Endothelial cell (in vitro differentiated cells): ENCODE measurements around the gene KCTD2. TPM values are rescaled to one million over a fixed set of nuclear protein-coding genes. Genes with fewer than 3 reads are reported as not detected.
"Not testable (repeated sequence)": the region's sequence is repeated elsewhere in the genome, so short reads cannot be mapped to it uniquely, and the experiment has no call there.

ENCODE experiments used
- DNase-seq: peaks from one replicate; pipeline ENCODE4 v3.0.0; 2021; ENCODE audit warnings: low spot score
- H3K27ac Mint-ChIP-seq: one replicate; pipeline ENCODE4 v1.8.0; 2021; ENCODE audit warnings: mixed read lengths, inconsistent platforms; ENCODE audit not compliant: unreplicated experiment
- H3K27me3 Mint-ChIP-seq: one replicate; pipeline ENCODE4 v1.8.0; 2021; ENCODE audit warnings: mild to moderate bottlenecking, moderate library complexity, mixed read lengths, inconsistent platforms; ENCODE audit not compliant: unreplicated experiment
- H3K36me3 Mint-ChIP-seq: one replicate; pipeline ENCODE4 v1.8.0; 2021; ENCODE audit warnings: mild to moderate bottlenecking, low read depth, mixed read lengths, inconsistent platforms; ENCODE audit not compliant: unreplicated experiment
- H3K4me1 Mint-ChIP-seq: one replicate; pipeline ENCODE4 v1.8.0; 2021; ENCODE audit warnings: mild to moderate bottlenecking, mixed read lengths, inconsistent platforms; ENCODE audit not compliant: unreplicated experiment
- H3K4me3 Mint-ChIP-seq: one replicate; pipeline ENCODE4 v1.8.0; 2021; ENCODE audit warnings: mild to moderate bottlenecking, mixed read lengths, inconsistent platforms; ENCODE audit not compliant: unreplicated experiment
- H3K9me3 Mint-ChIP-seq: one replicate; pipeline ENCODE4 v1.8.0; 2021; ENCODE audit warnings: mixed read lengths, inconsistent platforms; ENCODE audit not compliant: unreplicated experiment
- total RNA-seq: library from RNA; stranded (reverse); fragmentation: NEBNext Ultra II Directional; extraction: Animal tissue kit (Norgen Biotek cat#: 25700); gene quantifications from one replicate; pipeline ENCODE4 v1.2.1, GENCODE V29; 2021; ENCODE audit not compliant: unreplicated experiment
- TF ChIP-seq, protein P1 (sequence below): fragments of 200-600 bp; sonication (generic); IDR thresholded peaks from one replicate; pipeline ENCODE4 v1.5.0; 2021; ENCODE audit warnings: antibody characterized with exemption; ENCODE audit not compliant: unreplicated experiment

The KCTD2 gene
- total RNA-seq, 1 donor from 2014 or later, result 33.5 TPM

DNA sequence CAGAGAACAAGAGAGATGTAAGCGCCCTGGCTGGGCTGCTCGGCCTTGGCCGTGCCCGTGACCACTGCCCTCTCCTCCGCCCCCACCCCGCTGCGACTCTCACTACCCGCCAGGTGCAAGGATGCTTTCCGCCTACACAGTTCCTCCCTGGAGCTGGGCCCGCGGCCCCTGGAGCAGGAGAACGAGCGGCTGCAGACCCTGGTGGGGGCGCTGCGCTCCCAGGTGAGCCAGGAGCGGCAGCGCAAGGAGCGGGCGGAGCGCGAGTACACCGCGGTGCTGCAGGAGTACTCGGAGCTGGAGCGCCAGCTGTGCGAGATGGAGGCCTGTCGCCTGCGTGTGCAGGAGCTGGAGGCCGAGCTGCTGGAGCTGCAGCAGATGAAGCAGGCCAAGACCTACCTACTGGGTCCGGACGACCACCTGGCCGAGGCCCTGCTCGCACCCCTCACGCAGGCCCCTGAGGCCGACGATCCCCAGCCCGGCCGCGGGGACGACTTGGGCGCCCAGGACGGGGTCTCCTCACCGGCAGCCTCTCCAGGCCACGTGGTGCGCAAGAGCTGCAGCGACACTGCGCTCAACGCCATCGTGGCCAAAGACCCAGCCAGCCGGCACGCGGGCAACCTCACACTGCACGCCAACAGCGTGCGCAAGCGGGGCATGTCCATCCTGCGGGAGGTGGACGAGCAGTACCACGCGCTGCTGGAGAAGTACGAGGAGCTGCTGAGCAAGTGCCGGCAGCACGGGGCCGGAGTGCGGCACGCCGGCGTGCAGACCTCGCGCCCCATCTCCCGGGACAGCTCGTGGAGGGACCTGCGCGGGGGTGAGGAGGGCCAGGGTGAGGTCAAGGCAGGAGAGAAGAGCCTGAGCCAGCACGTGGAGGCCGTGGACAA is 43.7 kb upstream of the KCTD2 start:
- no peak for DNase-seq

DNA sequence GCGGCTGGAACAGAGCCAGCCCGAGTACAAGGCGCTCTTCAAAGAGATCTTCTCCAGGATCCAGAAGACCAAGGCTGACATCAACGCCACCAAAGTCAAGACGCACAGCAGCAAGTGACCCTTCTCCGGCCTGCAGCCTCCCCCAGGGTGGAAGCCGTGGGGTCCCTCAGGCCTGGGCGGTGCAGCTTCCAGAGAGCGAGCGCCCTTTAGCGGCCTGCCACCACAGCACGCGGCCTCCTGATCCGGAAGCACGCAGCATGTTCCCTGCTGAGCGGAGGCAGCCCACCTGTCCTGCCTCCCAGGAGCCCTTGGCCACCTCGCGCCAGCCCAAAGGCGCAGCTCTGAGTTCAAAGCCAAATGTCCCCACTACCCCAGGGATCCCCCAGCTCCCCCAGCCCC is 43.1 kb upstream of the KCTD2 start:
- Mint-ChIP-seq H3K36me3 (peaks cover 25% of the 10 kb centered on the region), H3K27ac (no peak overlapping the region), H3K9me3 (no peaks in the 10 kb centered on the region), H3K27me3 (no peaks in the 10 kb centered on the region), H3K4me1 (no peaks in the 10 kb centered on the region), H3K4me3 (no peak overlapping the region)
- DNase-seq, result no peak
- TF ChIP-seq, protein P1, sequence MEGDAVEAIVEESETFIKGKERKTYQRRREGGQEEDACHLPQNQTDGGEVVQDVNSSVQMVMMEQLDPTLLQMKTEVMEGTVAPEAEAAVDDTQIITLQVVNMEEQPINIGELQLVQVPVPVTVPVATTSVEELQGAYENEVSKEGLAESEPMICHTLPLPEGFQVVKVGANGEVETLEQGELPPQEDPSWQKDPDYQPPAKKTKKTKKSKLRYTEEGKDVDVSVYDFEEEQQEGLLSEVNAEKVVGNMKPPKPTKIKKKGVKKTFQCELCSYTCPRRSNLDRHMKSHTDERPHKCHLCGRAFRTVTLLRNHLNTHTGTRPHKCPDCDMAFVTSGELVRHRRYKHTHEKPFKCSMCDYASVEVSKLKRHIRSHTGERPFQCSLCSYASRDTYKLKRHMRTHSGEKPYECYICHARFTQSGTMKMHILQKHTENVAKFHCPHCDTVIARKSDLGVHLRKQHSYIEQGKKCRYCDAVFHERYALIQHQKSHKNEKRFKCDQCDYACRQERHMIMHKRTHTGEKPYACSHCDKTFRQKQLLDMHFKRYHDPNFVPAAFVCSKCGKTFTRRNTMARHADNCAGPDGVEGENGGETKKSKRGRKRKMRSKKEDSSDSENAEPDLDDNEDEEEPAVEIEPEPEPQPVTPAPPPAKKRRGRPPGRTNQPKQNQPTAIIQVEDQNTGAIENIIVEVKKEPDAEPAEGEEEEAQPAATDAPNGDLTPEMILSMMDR, result no peak

More for the DNA sequence above, 43.7 kb upstream of the KCTD2 start:
- peaks cover 25% of the 10 kb centered on the region for H3K36me3 Mint-ChIP-seq
- peaks cover 6% of the 10 kb centered on the region for H3K4me1 Mint-ChIP-seq
- no peak overlapping the region for H3K27ac Mint-ChIP-seq
- TF ChIP-seq, protein P1, result no peak
- H3K4me3 Mint-ChIP-seq, result no peak overlapping the region
- H3K27me3 Mint-ChIP-seq, result no peaks in the 10 kb centered on the region
- H3K9me3 Mint-ChIP-seq, result no peaks in the 10 kb centered on the region

DNA sequence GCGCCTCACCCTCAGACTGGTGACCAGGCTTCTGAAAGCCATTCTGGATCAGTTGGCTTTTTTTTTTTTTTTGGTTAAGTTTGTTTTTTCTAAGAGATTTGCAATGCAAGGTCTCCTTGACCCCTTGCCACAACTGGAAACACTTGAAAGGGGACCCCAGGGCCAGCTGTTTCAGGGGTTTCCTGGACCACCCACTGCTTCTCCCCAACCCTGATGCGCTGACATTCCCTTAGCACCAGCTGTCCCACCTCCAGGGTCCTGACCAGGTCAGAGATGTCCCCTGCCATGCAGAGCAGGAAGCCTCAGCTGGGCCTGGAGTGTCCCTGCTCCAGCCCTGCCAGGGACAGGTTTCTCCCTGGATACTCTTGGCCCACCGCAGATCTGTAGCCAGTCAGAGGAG is 42.7 kb upstream of the KCTD2 start:
- H3K9me3 Mint-ChIP-seq, result no peaks in the 10 kb centered on the region
- H3K4me1 Mint-ChIP-seq, result no peaks in the 10 kb centered on the region
- TF ChIP-seq, protein P1, result no peak
- H3K27ac Mint-ChIP-seq, result no peak overlapping the region
- H3K27me3 Mint-ChIP-seq, result no peaks in the 10 kb centered on the region
- peaks cover 25% of the 10 kb centered on the region for H3K36me3 Mint-ChIP-seq
- no peak overlapping the region for H3K4me3 Mint-ChIP-seq
- DNase-seq, result no peak

DNA sequence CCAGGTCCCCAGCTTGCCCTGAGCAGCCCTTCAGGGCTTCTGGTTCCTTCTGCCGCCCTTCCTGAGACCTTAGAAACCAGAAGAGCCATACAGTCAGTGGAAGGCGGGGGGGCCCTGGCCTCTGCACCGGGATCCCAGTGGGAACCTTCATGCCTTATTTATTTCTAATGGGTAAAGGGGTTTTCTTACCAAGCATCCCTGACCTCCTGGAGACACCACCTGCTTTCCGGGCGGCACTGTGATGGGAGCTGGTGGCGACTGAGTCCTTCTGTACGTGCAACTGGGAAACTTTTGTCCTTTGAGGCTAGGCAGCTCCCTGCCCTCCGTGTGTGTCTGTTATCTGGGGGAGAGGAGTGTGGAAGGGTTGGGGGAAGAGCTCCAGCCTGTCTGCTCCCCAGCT is 41.7 kb upstream of the KCTD2 start:
- Mint-ChIP-seq H3K4me1 (no peaks in the 10 kb centered on the region), H3K27me3 (no peaks in the 10 kb centered on the region), H3K4me3 (peak overlapping the region; percentile 73), H3K9me3 (no peaks in the 10 kb centered on the region), H3K27ac (no peak overlapping the region), H3K36me3 (peaks cover 25% of the 10 kb centered on the region)
- TF ChIP-seq, protein P1, result no peak
- no peak for DNase-seq

DNA sequence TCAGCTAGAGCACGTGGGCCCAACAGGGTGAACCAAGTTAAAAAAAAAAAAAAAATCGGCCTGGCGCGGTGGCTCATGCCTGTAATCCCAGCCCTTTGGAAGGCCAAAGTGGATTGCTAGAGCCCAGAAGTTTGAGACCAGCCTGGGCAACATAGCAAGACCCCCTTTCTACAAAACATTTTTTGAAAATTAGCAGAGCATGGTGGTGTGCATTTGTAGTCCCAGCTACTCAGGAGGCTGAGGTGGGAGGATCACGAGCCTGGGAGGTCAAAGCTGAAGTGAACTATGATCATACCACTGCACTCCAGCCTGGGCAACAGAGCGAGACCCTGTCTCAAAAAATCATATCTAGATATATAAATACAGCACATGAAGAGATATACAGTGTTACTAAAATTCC is 40.9 kb upstream of the KCTD2 start:
- H3K9me3 Mint-ChIP-seq, H3K4me1 Mint-ChIP-seq, H3K27ac Mint-ChIP-seq, DNase-seq, H3K27me3 Mint-ChIP-seq, H3K4me3 Mint-ChIP-seq: not testable (repeated sequence)
- peaks cover 22% of the 10 kb centered on the region for H3K36me3 Mint-ChIP-seq
